Kidney epithelial cell (primary cell): Measurements from ENCODE around the gene PTPRN. TPM values are rescaled to one million over a fixed set of nuclear protein-coding genes. Genes with fewer than 3 reads are reported as not detected.
A peak's percentile ranks its signal among the peaks of the same experiment; 100 is the strongest.

ENCODE experiments used
- DNase-seq: peaks from one replicate; pipeline ENCODE4 v3.0.0-alpha.2; 2010; ENCODE audit warnings: low read depth
- H3K27me3 ChIP-seq: 2 replicates; pipeline ENCODE4 v1.6.0; 2011; ENCODE audit warnings: low read length; ENCODE audit not compliant: control insufficient read depth, insufficient read depth
- H3K36me3 ChIP-seq: 2 replicates; pipeline ENCODE4 v1.5.1; 2011; ENCODE audit warnings: low read length; ENCODE audit not compliant: control insufficient read depth, insufficient read depth
- H3K4me3 ChIP-seq: 2 replicates; pipeline ENCODE4 v1.5.1; 2011; ENCODE audit warnings: low read depth, mild to moderate bottlenecking, control low read depth, low read length
- total RNA-seq: library from RNA; depleted of rRNA; stranded (reverse); fragments of >200 nt; gene quantifications from 2 replicates; pipeline ENCODE4 v1.2.3, GENCODE V29; 2015
- TF ChIP-seq, protein P1 (sequence below): IDR thresholded peaks from 2 replicates; pipeline ENCODE4 v1.5.1; 2011; ENCODE audit warnings: mild to moderate bottlenecking, moderate library complexity, low read length, control low read depth, inconsistent platforms; ENCODE audit not compliant: insufficient read depth, poor library complexity, severe bottlenecking

PTPRN gene
- total RNA-seq, 1 donor from 2014 or later: 3.8 TPM

DNA sequence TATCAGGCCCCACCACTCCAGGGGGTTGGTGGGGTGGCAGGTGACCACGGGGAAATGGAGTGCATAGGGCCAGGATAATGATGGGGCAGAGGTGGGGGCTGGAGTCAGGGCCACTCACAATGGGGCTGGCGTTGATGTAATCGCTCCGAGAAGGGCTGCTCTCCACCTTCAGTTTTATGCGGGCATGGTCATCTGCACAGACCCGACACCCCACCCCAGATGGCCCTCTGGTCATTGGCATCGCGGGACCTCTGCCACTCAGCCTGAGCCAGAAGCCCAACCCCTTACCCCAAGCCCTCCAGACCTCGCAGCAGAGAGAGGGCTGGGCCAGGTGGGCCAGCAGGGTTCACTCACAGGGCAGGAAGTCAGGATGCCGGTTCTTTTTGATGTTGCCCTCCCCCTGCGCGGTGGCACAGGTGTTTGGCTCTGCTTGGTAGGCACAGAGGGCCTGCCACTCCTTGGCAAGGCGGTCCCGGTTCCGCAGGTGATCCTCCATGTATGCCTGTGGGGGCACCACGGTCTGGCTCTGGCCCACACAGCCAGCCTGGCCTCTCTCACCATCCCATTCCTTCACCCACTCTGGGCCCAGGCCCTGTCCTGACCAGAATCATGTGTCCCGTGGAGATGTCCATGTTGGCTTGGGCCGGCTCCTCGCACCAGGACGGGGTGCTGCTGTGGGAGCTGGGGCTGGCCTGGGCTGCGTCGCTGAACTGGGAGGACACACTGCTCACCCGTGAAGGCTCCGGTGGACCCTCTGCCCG lies 12.4 kb downstream of the PTPRN start:
- H3K27me3 ChIP-seq: peaks cover 18% of the 10 kb centered on the region
- H3K36me3 ChIP-seq: no peaks in the 10 kb centered on the region
- H3K4me3 ChIP-seq: no peak overlapping the region
- TF ChIP-seq, protein P1, sequence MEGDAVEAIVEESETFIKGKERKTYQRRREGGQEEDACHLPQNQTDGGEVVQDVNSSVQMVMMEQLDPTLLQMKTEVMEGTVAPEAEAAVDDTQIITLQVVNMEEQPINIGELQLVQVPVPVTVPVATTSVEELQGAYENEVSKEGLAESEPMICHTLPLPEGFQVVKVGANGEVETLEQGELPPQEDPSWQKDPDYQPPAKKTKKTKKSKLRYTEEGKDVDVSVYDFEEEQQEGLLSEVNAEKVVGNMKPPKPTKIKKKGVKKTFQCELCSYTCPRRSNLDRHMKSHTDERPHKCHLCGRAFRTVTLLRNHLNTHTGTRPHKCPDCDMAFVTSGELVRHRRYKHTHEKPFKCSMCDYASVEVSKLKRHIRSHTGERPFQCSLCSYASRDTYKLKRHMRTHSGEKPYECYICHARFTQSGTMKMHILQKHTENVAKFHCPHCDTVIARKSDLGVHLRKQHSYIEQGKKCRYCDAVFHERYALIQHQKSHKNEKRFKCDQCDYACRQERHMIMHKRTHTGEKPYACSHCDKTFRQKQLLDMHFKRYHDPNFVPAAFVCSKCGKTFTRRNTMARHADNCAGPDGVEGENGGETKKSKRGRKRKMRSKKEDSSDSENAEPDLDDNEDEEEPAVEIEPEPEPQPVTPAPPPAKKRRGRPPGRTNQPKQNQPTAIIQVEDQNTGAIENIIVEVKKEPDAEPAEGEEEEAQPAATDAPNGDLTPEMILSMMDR: no peak
- no peak for DNase-seq

DNA sequence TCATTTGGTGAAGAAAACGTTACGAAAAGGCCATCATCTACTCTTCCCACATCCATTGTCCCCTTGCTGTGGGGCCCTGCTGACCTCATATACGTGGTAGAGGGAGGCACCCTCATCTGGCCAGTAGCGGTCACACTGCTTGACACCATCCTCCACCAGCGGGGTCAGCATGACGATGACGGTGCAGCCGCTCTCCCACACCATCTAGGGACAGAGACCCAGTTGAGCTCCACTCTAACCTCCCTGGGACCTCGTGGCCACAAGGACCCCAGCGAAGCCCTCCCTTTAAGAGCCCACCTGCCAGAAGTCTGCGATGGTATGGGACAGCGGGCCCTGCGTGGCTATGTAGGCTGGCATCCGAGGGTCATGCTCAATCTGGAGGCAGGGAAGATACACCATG lies 13.1 kb downstream of the PTPRN start:
- Histone ChIP-seq H3K4me3 (no peak overlapping the region), H3K27me3 (peaks cover 14% of the 10 kb centered on the region)

DNA sequence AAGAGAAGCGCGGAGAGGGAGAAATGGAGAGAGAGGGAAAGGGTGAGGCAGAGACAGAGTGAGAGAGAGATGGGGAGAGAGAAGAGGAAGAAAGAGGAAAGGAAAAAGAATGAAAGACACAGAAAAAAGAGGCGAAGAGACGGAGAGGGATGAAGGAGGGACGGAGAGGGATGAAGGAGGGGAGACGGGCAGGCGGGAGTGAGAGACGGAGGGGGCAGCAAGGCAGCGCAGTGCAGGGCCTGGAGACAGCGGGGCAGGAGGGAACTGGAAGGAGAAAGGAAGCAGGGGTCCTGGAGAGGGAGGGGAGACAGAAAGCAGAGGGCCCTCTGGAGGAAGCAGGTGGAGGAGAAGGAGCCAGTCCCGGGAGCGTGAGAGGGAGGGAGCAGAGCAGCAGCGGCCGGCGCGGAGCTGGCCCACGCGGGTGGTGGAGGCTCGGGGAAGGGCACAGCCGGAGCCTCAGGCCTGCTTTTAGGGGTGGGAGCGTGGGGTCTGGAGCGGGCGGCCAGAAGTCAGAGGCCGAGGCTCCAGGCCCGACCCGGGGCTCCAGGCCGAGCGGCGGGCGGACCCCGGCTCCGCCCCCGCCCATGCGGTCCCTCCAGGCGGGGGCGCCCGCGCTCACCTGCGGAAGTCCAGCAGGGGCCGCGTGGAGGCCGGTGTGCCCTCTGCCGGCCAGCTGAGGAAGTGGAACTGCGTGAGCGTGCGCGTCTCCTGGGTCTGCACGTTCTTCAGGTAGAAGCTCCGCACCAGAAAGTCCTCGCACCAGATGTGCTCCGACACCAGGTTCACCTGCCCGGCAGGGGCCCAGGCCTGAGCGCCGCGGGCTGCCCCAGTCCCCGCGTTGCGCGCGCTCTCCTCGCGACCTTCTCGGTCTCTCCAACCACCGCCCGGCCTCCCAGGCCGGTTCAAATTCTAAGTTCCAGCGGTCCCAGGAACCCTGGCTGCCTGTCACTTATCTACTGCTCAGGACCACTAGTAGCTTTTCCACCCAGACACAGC lies 14.5 kb downstream of the PTPRN start:
- Histone ChIP-seq H3K36me3 (no peaks in the 10 kb centered on the region), H3K4me3 (peak overlapping the region; percentile 49), H3K27me3 (peaks cover 9% of the 10 kb centered on the region)
- DNase-seq: no peak
- TF ChIP-seq, protein P1: peak; percentile 92

More for the DNA sequence above, 13.1 kb downstream of the PTPRN start:
- no peak for DNase-seq
- H3K36me3 ChIP-seq: no peaks in the 10 kb centered on the region
- TF ChIP-seq, protein P1: no peak

DNA sequence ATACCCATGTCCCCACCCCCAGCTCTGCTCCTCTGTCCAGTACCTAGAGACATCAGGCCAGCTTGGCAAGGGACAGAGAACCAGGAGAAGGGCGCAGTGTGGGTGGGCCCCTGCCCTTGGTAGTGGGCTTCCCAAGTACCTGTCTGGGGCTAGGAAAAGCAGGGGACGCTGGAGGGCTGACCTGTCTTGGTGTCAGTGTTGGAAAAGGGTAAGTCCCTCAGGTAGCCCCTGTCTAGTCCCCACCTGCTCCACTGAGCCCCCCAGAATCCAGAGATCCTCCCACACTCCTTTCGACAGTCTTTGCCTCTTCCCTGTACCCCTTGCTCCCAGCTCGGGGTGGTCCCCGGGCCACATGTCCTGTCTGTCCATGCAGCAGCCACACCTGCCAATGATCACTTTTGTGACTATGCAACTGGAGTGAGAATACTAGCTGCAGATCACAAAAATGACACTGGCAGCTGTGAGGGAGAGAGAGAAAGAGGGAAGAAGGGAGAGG lies 15.4 kb downstream of the PTPRN start:
- TF ChIP-seq, protein P1: no peak
- Histone ChIP-seq H3K27me3 (peaks cover under 1% of the 10 kb centered on the region), H3K36me3 (no peaks in the 10 kb centered on the region), H3K4me3 (no peak overlapping the region)
- DNase-seq: no peak

DNA sequence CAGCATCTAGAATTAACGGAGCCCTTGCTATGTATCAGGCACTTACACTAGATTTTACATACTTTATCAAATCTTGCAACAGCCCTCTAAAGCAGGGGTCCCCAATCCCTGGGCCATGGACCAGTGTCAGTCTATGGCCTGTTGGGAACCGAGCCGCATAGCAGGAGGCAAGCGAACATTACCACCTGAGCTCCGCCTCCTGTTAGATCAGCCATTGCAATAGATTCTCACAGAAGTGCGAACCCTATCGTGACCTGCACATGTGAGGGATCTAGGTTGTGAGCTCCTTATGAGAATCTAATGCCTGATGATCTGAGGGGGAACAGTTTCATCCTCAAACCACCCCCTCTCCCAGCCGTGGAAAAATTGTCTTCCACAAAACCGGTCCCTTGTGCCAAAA lies 16.6 kb downstream of the PTPRN start:
- no peaks in the 10 kb centered on the region for H3K36me3 ChIP-seq
- TF ChIP-seq, protein P1: no peak
- DNase-seq: no peak
- H3K4me3 ChIP-seq: no peak overlapping the region
- H3K27me3 ChIP-seq: no peaks in the 10 kb centered on the region
